T-helper 2 cell (primary cell): ENCODE results near the gene UBE2O.

ENCODE experiments used
- DNase-seq, 5 experiments: peaks; one replicate each; pipeline versions ENCODE4 v3.0.0 to v3.0.0-alpha.2; 2012 to 2022

UBE2O gene

GRCh38 chr17:76345377-76345974, 107.5 kb downstream of the UBE2O start:
- no peak for DNase-seq

- DNase-seq, result no peak
Measured at GRCh38 chr17:76343106-76343505, 109.8 kb downstream of the UBE2O start.

GRCh38 chr17:76341301-76341700, 111.7 kb downstream of the UBE2O start:
- DNase-seq, result no peak
